HG03066 (cell line): Measurements from ENCODE around the gene HSPB6.

Experiments
- ATAC-seq: cut with Tn5 transposase; IDR thresholded peaks from one replicate; pipeline ENCODE4 v1.9.1; 2021; ENCODE audit warnings: low read depth; ENCODE audit not compliant: unreplicated experiment

Gene HSPB6

DNA sequence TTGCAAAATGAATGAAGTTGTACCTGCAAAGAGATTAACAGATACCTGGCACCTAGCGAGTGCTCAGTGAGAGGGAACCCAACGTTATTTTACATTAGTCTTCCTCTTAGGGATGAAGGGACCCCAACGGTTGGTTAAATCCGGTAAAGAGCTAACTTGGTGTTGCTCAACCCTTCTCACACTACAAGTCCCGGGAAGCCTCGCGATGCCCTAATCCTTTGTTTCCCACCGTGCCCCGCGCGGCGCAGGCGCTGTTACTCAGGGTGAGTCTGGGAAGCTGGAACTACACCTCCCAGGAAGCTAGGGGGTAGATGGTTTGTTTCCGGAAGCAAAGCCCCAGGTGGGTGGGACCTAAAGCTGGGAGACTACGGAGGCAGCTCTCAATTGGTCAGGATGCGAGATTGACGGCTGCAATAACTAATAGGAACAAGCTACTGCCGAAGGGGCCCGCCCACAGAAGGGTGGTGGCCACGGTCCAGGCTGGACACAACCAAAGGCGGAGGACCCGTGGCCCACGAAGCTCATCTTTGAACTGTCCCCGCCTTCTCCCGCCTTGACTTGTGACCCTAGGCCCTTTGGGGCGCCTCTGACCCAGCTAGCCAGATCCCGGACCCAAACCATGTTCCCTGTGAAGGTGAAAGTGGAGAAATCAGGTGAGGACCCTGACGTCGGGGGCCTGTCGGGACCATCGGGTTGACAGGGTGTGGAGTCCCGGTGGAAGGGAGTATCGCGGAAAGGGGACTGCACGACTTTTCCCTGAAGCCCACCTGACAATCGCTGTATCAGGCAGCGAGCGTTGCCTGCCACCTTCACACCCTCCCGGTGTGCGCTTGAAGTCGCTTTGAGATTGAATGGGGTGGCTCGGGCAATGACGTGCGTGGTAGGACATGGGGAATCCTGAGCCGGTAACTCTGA lies 8.5 kb downstream of the HSPB6 start, which contains the start of gene LIN37:
TSS of gene LIN37 (plus strand) at position 471 of the 915 bp plus-strand sequence. CDS start at position 620, 149 bp downstream.
- ATAC-seq = peak; percentile 67

GRCh38 chr19:35746531-35746930 lies 10.3 kb downstream of the HSPB6 start:
- ATAC-seq = no peak

- no peak for ATAC-seq
Observed at GRCh38 chr19:35746087-35746462, 10.8 kb downstream of the HSPB6 start.

GRCh38 chr19:35745328-35746086 lies 11.3 kb downstream of the HSPB6 start, which contains the start of the genes PSENEN and U2AF1L4:
Gene PSENEN (plus strand): TSS chr19:35745651. CDS start chr19:35745931, 280 bp downstream.
Gene U2AF1L4 (minus strand): TSS chr19:35745418. CDS start chr19:35745391, 27 bp downstream.
- peak; percentile 34 for ATAC-seq

DNA sequence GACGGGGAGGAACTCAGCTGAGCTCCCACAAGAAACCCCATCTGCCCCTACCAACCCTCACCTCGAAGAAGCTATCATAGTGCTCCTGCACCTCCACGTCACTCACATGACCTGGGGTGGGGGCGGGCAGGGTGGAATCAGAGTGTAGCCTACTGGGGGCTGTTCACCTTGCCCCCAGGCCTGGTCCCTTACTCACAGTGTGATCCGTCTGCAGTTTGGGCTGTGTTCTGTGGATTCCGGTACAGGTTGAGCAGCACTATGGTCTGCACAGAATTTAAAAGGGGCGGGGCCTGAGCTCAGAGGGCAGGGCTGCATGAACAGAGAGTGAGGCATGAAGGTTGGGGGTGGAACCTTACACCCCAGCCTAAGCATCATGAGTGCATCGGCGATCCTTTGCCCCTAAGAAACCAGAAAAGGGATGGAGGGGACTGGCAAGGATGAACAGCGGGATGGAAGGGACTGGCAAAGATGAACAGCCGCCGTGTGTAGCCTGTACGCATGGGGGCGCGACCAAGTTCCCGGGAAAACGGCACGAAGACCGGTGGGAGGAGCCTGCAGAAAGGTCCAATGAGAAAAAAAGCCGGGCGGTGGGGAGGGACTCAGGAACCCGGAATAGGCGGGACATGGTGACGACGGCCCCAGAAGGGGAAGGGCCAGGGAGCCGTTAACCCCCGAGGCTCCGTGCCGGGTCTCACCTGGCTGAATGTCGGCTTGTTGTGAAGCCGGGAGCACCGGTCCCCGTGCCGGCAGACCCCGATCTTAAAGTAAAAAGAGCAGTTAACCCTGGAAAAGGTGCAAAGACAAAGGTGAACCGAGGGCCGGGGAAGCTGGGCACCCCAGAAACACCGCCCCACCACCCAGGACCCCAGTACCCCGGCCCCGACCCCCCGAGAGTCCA lies 12.2 kb downstream of the HSPB6 start:
- no peak for ATAC-seq

GRCh38 chr19:35743640-35744429 lies 13.0 kb downstream of the HSPB6 start:
- ATAC-seq = no peak

- ATAC-seq = no peak
Observed at GRCh38 chr19:35742121-35742724, 14.6 kb downstream of the HSPB6 start, which contains the start of gene IGFLR1. Gene IGFLR1 (minus strand): TSS chr19:35742452. CDS start chr19:35741180, 1,272 bp downstream.

- ATAC-seq = no peak
Observed at GRCh38 chr19:35741203-35741515, 15.7 kb downstream of the HSPB6 start.

GRCh38 chr19:35740423-35741202 lies 16.2 kb downstream of the HSPB6 start:
- ATAC-seq = peak; percentile 56

- no peak for ATAC-seq
Observed at GRCh38 chr19:35740108-35740422, 16.8 kb downstream of the HSPB6 start.

- no peak for ATAC-seq
Observed at GRCh38 chr19:35739275-35740107, 17.3 kb downstream of the HSPB6 start.

DNA sequence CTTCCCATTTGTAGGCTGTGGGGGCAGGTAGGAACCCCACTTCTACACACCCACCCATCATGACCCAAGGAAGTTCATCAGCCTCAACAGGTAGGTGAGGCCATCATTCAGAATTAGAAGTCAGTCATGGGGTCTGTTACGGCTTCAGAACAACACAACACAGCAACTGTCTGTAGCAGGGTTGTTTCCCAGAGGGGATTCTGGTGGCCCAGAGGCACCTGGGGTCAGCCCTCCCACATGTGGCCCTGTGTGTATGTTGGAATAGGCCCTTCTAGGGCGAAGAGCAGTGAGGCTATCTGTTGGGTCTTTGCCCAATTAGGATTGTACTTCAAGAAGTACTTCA lies 18.0 kb downstream of the HSPB6 start:
- no peak for ATAC-seq

GRCh38 chr19:35738021-35738886 lies 18.6 kb downstream of the HSPB6 start:
- no peak for ATAC-seq

DNA sequence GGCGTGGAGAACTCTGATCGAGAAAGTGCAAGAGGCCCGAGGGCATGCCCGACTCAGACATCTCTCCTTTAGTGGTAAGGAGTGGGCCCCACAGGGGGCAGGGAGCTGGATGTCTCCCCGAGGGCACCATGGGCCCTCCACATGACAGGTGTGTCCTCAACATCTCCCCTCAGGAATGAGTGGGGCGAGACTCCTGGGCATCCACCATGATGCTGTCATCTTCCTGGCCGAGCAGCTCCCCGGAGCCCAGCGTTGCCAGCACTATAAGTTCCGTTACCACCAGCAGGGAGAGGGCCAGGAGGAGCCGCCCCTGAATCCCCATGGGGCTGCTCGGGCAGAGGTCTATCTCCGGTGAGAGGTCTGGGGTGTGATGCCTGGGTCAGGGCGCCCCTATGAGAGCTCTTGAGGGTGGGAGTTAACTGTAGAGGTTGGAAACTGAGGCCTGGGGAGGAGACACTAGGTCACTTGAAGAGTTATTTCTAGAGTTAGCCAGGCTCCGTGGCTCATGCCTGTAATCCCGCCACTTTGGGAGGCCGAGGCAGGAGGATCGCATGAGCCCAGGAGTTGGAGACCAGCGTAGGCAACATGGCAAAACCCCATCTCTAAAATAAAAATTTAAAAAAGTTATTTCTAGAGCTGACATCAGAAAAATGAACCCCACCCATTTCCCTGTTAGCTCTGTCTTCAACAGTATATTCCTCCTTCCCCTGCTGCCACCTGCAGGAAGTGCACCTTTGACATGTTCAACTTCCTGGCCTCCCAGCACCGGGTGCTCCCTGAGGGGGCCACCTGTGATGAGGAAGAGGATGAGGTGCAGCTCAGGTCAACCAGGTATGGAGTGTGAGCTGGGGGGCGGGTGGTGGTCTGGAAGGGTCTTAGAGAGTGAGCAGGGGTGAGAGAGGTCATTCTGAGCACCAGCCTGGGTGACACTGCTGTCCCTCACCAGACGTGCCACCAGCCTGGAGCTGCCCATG lies 19.6 kb downstream of the HSPB6 start:
- no peak for ATAC-seq

GRCh38 chr19:35734889-35735288 lies 21.9 kb downstream of the HSPB6 start:
- no peak for ATAC-seq

DNA sequence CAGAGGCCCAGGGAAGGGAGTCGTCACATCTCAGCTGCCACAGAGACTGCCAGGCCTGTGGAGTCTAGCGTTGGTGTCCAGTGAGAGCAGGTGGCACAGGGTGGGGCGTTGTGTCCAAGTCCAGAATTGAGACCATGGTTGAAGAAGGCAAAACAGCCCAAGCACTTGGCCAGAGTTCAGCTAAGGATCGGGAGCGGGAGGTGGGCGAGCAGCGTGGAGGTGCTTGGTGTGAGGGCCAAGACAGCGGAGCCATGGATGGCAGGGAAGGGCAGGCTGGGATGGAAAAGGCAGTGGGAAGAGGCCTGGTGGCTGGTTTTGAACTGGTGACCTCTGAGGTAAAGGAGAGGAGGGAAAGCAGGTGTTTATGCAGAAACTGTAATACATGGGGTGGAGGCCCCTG lies 22.6 kb downstream of the HSPB6 start:
- ATAC-seq = no peak
